Retinal pigment epithelial cell (primary cell): Measurements from ENCODE around the gene AGAP1.

Experiments
- DNase-seq: peaks from one replicate; pipeline ENCODE4 v3.0.0-alpha.2; 2010; ENCODE audit warnings: low read depth
- H3K4me3 ChIP-seq: 2 replicates; pipeline ENCODE4 v1.5.1; 2011; ENCODE audit warnings: mild to moderate bottlenecking, low read length, control low read depth, moderate library complexity
- CTCF ChIP-seq: conservative IDR thresholded peaks from 2 replicates; pipeline ENCODE4 v1.5.1; 2011; ENCODE audit warnings: low read depth, low read length, control low read depth, inconsistent platforms

Gene AGAP1

DNA sequence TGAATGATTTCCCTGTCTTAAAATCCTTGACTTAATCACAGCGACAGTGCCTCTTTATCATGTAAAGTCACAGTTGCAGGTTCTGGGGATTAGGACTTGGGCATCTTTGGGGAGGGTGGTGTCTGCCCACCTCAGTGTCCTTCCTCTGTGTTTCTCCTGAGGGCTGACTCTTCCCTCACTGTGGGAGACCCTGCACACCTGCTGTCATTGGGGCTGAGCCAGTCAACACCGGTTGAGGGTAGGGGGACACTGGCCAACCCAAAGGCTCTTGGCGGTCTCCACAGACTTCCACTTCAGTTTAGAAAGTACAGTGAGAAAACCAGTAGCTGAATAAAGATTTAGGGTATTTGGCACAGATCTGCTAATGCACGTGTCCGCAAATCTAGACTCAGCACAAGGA lies 36.9 kb downstream of the AGAP1 start:
- DNase-seq: no peak

DNA sequence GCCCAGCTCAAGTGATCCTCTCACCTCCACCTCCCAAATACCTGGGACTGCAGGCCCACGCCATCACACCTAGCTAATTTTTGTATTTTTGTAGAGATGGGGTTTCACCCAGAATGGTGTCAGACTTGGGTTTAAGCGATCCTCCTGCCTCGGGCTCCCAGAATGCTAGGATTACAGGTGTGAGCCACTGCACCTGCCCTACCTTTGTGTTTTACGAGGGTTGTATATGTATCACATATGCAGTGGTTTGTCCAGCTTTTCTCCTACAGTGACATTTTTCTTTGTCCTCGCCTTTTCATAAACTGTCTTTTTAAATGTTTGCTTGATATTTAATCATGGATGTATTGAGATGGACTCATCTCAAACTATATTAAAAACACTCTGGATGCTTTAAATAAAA lies 38.5 kb downstream of the AGAP1 start:
- no peak overlapping the region for H3K4me3 ChIP-seq
- TF ChIP-seq CTCF: no peak
- DNase-seq: no peak

More for the DNA sequence above, 36.9 kb downstream of the AGAP1 start:
- TF ChIP-seq CTCF: no peak
- no peak overlapping the region for H3K4me3 ChIP-seq

GRCh38 chr2:235533198-235533597 lies 39.4 kb downstream of the AGAP1 start:
- DNase-seq: no peak
- H3K4me3 ChIP-seq: no peak overlapping the region
- no peak for TF ChIP-seq CTCF

GRCh38 chr2:235533616-235534385 lies 40.0 kb downstream of the AGAP1 start:
- TF ChIP-seq CTCF: no peak
- DNase-seq: no peak
- H3K4me3 ChIP-seq: no peak overlapping the region

- no peak for TF ChIP-seq CTCF
- no peak overlapping the region for H3K4me3 ChIP-seq
- DNase-seq: no peak
Measured at GRCh38 chr2:235534678-235535422, 41.0 kb downstream of the AGAP1 start.

GRCh38 chr2:235535423-235536130 lies 41.7 kb downstream of the AGAP1 start:
- no peak overlapping the region for H3K4me3 ChIP-seq
- no peak for DNase-seq
- TF ChIP-seq CTCF: no peak
